ENCODE results near the gene OR1I1. TPM values are rescaled to one million over a fixed set of nuclear protein-coding genes. Genes with fewer than 3 reads are reported as not detected.

OR1I1 gene
- total and polyA plus RNA-seq, 8 donors = not detected

DNA sequence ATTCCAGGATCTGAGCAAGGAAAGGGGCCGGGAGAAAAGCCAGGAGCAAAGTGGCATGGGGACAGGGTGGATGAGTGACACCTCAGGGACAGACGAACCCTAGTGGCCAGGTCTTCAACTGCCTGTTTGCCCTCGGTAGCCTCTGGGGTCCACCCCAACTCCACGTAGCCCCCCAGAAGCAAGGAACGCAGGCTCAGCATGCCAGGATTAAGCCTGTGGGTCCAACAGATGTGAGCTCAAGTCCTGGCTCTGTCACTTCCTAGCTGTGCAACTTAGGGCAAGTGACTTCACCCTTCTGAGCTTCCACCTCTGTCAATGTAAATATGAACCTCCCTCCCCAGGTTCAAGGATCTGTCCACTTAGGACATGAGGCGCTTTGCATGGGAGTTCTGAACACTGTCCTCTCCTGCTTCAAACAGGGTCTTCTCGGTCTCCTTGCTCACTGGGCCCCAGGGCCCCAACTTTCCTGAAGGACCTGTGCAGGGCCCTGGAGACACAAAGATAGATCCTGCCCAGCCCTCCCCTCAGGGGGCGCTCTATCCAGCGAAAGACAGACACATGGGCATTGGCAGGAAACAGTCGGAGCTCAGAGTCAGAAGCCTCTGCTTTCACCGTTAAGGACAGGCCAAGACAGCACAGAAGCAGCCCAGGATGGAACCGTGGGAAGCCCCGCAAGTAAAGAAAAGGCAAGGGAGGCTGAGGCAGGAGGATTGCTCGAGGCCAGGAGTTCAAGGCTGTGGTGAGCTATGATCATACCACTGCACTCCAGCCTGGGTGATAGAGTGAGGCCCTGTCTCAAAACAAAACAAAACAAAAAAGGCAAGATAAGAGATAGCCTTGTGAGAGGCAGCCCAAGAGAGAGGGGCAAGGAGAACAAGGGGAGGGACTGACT lies 38.4 kb downstream of the OR1I1 start:
- peaks cover 6 to 10% (median 8%) of the 10 kb centered on the region in 3 donors for H3K4me1 ChIP-seq
- TF ChIP-seq, protein P1, sequence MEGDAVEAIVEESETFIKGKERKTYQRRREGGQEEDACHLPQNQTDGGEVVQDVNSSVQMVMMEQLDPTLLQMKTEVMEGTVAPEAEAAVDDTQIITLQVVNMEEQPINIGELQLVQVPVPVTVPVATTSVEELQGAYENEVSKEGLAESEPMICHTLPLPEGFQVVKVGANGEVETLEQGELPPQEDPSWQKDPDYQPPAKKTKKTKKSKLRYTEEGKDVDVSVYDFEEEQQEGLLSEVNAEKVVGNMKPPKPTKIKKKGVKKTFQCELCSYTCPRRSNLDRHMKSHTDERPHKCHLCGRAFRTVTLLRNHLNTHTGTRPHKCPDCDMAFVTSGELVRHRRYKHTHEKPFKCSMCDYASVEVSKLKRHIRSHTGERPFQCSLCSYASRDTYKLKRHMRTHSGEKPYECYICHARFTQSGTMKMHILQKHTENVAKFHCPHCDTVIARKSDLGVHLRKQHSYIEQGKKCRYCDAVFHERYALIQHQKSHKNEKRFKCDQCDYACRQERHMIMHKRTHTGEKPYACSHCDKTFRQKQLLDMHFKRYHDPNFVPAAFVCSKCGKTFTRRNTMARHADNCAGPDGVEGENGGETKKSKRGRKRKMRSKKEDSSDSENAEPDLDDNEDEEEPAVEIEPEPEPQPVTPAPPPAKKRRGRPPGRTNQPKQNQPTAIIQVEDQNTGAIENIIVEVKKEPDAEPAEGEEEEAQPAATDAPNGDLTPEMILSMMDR (IDR thresholded peaks at IDR 0.05) = no peak
- no peaks in the 10 kb centered on the region for H3K27me3 ChIP-seq
- peaks cover 0 to 55% (median 19%) of the 10 kb centered on the region in 3 donors for H3K36me3 ChIP-seq
- H3K27ac ChIP-seq = no peak overlapping the region
- WGBS, 2 donors = 96 to 99% methylated on average over 14 of the region's 14 CpGs
- H3K4me3 ChIP-seq = no peak overlapping the region
- FAIRE-seq (no peak), ATAC-seq (no peak), DNase-seq (no peak)
- H3K9me3 ChIP-seq = no peaks in the 10 kb centered on the region
- intact Hi-C loops (cut with DNase I) = no loop called here

- Histone ChIP-seq H3K4me1 (peaks cover 12 to 14% (median 12%) of the 10 kb centered on the region in 3 donors), H3K27me3 (no peaks in the 10 kb centered on the region), H3K4me3 (no peak overlapping the region), H3K27ac (no peak overlapping the region), H3K9me3 (no peaks in the 10 kb centered on the region), H3K36me3 (peaks cover 0 to 43% (median 9%) of the 10 kb centered on the region in 3 donors)
- ATAC-seq = no peak
- no peak for FAIRE-seq
- TF ChIP-seq, protein P1 (IDR thresholded peaks at IDR 0.05) = no peak
- DNase-seq = peak in 1 of 6 donors; percentile 44
- 95 to 97% methylated on average over 21 of the region's 21 CpGs for WGBS, 2 donors
- intact Hi-C loops (cut with DNase I) = no loop called here
Observed at GRCh38 chr19:15122331-15123030, 40.5 kb downstream of the OR1I1 start.

DNA sequence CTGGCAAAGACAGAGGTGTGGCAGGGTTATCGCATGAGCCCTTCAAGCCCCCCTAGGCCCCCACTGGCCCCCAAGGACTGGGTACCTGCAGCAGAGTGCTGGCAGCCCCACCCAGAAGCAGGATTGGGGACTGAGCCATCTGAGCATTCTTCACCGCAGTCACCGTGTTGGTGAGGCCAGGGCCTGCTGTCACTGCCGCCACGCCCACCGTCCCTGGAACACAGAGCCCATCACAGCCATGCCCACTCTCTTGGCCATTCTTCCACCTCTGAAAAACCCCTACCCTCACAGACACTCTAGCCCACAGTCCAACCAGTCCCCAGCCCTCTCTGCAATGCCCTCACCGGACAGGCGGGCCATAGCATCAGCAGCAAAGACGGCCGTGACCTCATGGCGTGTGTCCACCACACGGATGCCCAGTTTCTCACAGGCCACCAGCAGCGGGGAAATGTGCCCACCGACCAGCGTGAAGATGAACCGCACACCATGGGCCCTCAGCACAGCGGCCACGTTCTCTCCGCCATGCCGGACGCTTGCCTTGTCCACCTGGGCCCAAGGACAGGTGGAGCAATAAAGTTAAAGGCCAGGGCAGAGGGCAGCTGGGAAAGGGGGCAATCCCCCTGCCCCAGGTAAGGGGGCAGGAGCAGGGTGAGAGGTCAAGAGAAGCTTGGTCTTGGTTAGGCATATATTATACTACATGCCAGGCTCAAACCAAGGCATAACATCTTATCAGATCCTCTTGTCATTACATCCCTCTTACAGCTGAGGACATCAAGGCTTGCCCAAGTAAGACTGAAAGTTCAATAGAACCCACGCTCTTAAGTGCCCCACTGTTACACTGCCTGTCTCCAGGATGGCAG lies 41.2 kb downstream of the OR1I1 start:
- Histone ChIP-seq H3K27me3 (no peaks in the 10 kb centered on the region), H3K36me3 (peaks cover 0 to 35% (median 9%) of the 10 kb centered on the region in 3 donors), H3K27ac (no peak overlapping the region), H3K4me1 (peaks cover 12 to 14% (median 12%) of the 10 kb centered on the region in 3 donors), H3K9me3 (no peaks in the 10 kb centered on the region), H3K4me3 (no peak overlapping the region)
- WGBS, 2 donors = 95 to 96% methylated on average over 22 of the region's 22 CpGs
- DNase-seq (peak in 1 of 6 donors; percentile 65), ATAC-seq (no peak), FAIRE-seq (no peak)
- intact Hi-C loops (cut with DNase I) = no loop called here
- TF ChIP-seq, protein P1 (IDR thresholded peaks at IDR 0.05) = no peak

GRCh38 chr19:15123900-15124299 lies 41.9 kb downstream of the OR1I1 start:
- ATAC-seq (peak in 3 of 4 donors; percentile 17 to 47 (median 18)), DNase-seq (peak in 4 of 6 donors; percentile 73 to 90 (median 80)), FAIRE-seq (no peak)
- Histone ChIP-seq H3K4me1 (peaks cover 12 to 14% (median 12%) of the 10 kb centered on the region in 3 donors), H3K9me3 (no peaks in the 10 kb centered on the region), H3K27me3 (no peaks in the 10 kb centered on the region), H3K27ac (peak overlapping the region in 3 of 4 donors; percentile 75 to 95 (median 85)), H3K4me3 (peak overlapping the region in 2 of 4 donors; percentile 56 to 95), H3K36me3 (peaks cover 0 to 30% (median 3%) of the 10 kb centered on the region in 3 donors)
- TF ChIP-seq, protein P1 (IDR thresholded peaks at IDR 0.05) = no peak
- intact Hi-C loops (cut with DNase I) = no loop called here
- 6% methylated on average over 5 of the region's 5 CpGs for WGBS, 2 donors
